KOPT-K1 (cell line): Measurements from ENCODE around the gene ALOX12.

Source experiments
- H3K27ac ChIP-seq: fragments of 200-600 bp; sonication (generic); 2 replicates; pipeline ENCODE4 v1.5.1; 2016; ENCODE audit warnings: antibody characterized with exemption, mild to moderate bottlenecking, low read depth, low read length; ENCODE audit not compliant: poor library complexity, severe bottlenecking
- H3K36me3 ChIP-seq: fragments of 200-600 bp; sonication (generic); 2 replicates; pipeline ENCODE4 v1.5.1; 2017; ENCODE audit warnings: antibody characterized with exemption, mild to moderate bottlenecking, low read length, moderate library complexity; ENCODE audit not compliant: insufficient read depth
- H3K9me3 ChIP-seq: fragments of 200-600 bp; sonication (generic); 2 replicates; pipeline ENCODE4 v1.5.1; 2017; ENCODE audit warnings: antibody characterized with exemption, low read length, mild to moderate bottlenecking; ENCODE audit not compliant: insufficient read depth, poor library complexity, severe bottlenecking

ALOX12 gene

DNA sequence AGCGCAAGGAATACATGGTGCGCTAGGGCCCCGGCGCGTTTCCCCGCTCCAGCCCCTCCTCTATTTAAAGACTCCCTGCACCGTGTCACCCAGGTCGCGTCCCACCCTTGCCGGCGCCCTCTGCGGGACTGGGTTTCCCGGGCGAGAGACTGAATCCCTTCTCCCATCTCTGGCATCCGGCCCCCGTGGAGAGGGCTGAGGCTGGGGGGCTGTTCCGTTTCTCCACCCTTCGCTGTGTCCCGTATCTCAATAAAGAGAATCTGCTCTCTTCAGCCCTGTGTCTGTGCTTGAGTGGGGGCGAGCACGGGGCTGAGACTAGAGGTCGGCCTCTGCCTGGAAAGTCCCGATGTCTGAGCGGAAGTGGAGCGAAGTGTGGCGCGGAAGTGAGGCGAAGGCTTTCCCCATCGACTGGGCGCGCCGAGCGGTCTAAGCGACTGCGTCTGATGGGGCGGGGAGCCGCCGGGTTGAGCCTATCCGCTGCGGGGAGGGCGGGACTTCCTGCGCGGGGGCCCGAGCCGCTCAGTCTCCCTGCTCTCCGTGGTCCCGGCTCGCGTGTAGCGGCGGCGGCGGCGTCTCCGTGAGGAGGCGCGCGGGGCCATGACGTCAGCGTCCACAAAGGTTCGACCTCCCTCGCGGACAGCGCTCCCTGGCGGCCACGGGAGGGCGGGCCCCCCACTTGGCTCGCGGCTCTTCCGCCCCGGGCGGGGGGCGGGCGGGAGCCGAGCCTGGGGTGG is 18.6 kb downstream of the ALOX12 start:
- Histone ChIP-seq H3K9me3 (no peaks in the 10 kb centered on the region), H3K36me3 (peaks cover 15% of the 10 kb centered on the region; the same call in 1 of the 2 replicates), H3K27ac (peak overlapping the region; percentile 92)

DNA sequence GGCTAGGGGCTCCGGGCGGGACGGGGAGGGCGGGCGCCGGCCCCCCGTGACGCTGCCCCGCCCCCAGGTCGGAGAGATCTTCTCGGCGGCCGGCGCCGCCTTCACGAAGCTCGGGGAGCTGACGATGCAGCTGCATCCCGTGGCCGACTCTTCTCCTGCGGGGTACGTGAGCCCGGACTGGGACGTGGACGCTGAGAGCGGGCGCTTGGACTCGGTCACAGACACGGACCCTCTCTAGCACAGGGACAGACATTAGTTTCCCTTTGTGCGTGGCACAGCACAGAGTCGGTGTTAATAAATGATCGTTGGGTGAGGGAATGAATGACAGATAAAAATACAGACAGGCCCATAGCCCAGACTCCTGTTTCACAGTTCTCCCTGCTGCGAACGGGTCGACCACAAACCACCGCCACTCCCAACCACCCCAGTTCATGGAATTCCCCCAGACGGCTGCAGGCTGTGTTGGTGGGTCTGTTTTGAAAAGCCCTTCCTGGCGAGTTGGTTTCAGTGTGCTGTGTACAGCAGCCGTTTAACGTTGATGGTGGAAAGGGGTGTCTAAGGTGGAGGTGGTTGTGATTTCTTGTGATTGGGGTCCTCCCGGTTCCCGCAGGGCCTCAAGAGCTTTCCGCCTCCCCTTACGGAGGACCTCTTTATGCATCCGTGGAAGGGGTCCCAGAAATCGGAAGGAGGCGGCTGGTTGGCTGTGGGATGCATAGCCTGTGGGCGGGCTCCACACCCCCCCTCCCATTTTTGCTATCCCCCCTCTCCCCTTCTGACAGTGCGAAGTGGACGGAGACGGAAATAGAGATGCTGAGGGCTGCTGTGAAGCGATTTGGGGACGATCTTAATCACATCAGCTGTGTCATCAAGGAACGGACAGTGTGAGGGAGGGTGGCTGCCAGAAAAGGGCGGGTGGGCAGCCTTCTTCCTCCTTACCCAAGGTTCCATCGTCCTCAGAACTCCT is 19.4 kb downstream of the ALOX12 start:
- H3K27ac ChIP-seq, result peak overlapping the region; percentile 92
- H3K9me3 ChIP-seq, result no peaks in the 10 kb centered on the region
- 0 out of 2 replicates have a peak, but pooled peaks cover 9% of the 10 kb centered on the region for H3K36me3 ChIP-seq

DNA sequence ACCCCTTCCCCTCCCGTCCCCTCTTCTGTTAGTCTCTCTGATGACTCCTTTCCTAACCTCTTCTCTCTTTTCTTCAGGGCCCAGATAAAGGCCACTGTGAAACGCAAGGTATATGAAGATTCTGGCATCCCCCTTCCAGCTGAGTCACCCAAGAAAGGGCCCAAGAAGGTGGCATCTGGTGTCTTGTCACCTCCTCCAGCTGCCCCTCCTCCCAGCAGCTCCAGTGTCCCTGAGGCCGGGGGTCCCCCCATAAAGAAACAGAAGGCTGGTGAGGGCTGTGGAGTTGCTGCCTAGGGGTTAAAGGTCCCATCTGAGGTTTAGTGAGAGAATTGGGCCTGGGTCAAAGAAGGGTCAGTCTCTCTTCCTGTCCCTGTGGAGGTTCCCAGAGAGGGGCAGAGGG is 20.6 kb downstream of the ALOX12 start:
- Histone ChIP-seq H3K36me3 (0 out of 2 replicates have a peak, but pooled peaks cover 9% of the 10 kb centered on the region), H3K9me3 (no peaks in the 10 kb centered on the region), H3K27ac (peak overlapping the region; percentile 92)

DNA sequence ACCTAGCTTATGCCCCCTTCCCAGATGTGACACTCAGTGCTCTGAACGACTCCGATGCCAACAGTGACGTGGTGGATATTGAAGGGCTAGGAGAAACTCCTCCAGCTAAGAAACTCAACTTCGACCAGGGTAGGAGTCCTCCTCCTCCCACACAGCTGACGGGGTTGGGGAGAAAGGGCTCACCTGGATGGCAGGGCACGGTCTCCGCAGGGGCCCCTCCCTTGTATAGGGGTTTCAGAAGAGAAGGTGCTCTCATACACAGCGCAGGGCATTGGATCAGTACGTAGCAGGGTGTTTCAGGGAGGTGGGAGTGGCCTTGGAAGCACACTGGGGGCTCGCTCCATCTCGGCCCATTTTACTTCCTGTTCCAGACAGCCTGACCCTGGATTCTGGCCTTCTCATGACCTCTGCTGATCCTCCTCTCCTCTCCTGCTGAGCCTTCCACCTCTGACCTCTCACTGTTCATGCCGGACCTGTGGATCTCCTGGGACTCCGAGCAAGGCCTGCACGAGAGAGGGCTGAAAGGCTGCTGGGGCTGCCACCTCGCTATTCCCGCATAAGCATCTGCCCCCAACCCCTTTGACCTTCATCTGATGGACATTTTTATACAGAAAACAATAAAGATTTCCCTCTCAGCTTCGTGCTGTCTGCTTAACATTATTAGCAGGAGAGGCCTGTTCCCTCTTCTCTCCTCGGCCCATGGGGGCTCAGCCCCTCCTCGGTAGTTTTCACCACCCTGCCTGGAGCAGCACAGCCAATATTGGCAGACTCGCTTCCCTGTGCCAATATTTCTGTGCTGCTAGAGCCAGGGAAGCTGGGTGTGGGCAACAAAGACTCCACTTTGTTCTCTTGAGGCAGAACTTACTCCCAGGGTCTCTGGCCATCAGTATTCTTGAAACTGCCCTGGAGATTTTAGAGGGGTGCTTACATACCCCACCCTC is 21.3 kb downstream of the ALOX12 start:
- Histone ChIP-seq H3K27ac (peak overlapping the region; percentile 92), H3K36me3 (0 out of 2 replicates have a peak, but pooled peaks cover 9% of the 10 kb centered on the region)

DNA sequence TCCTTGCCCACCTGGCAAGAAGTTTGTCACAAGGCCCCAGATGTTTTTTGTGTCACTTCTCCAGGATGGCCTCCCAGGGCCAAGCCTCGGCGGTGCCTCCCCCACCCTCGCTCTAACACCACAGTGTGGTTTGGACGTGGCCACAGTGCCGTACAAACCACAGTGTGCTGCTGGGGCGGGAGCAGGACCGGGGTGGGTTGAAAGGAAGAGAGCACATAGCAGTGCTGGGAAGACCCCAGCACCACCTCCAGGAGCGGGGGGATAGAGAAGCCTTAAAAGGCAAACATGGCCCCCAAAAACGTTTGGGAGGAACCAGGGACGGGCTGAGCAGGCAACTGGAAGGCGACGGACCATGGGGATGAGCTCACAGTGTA is 22.0 kb downstream of the ALOX12 start:
- Histone ChIP-seq H3K36me3 (0 out of 2 replicates have a peak, but pooled peaks cover 9% of the 10 kb centered on the region), H3K9me3 (no peaks in the 10 kb centered on the region), H3K27ac (peak overlapping the region; percentile 52)

More for the DNA sequence above, 21.3 kb downstream of the ALOX12 start:
- H3K9me3 ChIP-seq, result no peaks in the 10 kb centered on the region

DNA sequence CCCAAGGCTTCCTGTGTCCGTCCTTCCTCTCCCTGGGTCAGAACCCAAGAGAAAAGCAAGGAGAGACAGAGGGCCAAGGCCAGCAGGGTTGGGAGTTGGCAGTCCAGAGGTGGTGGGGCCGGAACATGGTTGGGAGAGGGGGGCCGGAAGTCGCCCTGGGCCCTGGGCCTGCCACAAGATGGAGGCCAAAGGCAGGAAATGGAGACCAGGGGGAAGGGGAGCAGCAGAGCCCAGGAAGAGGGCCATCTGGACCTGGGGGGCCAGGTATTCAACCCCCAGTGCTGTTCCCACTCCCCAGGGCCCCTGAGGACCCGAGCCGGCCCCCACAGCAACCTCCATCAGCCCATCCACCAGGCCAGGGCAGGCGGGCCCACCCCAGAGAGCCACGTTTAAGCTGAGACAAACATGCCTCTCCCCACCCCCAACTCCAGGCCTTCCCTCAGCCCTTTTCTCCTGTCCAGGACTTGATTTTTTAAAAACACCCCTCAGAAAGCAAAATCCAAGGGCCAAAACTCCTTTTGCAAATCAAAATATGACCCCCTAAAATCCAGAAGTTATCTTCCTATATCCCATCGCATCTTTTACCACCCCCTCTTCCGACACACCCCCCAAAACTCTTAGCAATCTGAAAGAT is 22.6 kb downstream of the ALOX12 start:
- Histone ChIP-seq H3K9me3 (no peaks in the 10 kb centered on the region), H3K36me3 (0 out of 2 replicates have a peak, but pooled peaks cover 9% of the 10 kb centered on the region), H3K27ac (peak overlapping the region; percentile 52)

DNA sequence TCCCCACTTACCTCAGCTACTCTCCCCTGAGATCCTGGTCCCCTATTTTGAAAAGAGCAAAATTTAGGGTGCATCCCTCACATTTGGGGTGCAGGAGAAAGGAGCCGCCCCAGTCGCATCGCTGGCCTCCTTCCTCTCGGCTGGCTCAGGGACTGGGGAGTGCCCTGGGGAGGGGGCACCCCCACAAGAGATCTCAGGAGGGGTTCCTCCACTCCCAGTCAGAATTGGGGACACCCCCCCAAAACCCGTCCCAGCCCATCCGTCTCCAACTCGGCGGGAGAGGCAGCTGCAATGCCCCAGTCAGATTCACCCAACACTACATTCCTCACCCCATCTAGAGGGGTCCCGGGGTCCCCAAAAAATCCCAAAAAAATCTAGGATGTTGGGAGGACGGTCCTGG is 23.5 kb downstream of the ALOX12 start:
- no peak overlapping the region for H3K27ac ChIP-seq
- no peaks in the 10 kb centered on the region for H3K9me3 ChIP-seq
- 0 out of 2 replicates have a peak, but pooled peaks cover 9% of the 10 kb centered on the region for H3K36me3 ChIP-seq

DNA sequence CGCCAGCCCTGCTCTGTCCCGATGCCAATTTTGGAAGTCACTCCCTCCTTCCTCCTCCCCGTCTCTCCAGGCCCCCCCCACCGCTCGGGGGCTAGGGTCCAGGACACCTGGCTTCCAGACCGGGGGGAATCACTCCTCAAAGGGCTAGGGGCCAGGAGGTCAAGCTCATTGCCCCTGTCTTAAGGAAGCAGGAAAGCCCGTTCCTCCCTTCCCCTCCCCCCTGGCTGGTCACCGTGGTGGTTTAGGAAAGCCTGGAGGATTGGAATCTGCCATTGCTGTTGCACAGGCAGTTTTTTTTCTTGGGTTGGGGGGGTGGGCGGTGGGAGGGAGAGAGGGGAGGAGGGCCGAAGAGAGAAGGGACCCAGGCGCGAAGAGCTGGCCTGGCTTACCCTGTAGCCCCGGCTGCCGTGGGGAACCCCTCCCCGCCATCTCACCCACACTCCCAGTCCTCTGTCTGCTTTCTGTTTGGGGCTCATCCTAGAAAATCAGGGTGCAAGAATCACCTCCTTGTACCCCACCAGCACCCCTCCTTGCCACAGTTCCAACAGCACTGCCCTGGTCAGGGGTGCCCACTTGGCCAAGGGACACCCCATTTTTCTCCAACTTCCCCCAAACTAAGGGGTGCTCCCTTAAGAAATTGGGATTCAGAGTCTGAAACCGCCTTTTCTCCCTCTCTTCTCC is 24.1 kb downstream of the ALOX12 start:
- Histone ChIP-seq H3K9me3 (no peaks in the 10 kb centered on the region), H3K27ac (no peak overlapping the region), H3K36me3 (0 out of 2 replicates have a peak, but pooled peaks cover 9% of the 10 kb centered on the region)

DNA sequence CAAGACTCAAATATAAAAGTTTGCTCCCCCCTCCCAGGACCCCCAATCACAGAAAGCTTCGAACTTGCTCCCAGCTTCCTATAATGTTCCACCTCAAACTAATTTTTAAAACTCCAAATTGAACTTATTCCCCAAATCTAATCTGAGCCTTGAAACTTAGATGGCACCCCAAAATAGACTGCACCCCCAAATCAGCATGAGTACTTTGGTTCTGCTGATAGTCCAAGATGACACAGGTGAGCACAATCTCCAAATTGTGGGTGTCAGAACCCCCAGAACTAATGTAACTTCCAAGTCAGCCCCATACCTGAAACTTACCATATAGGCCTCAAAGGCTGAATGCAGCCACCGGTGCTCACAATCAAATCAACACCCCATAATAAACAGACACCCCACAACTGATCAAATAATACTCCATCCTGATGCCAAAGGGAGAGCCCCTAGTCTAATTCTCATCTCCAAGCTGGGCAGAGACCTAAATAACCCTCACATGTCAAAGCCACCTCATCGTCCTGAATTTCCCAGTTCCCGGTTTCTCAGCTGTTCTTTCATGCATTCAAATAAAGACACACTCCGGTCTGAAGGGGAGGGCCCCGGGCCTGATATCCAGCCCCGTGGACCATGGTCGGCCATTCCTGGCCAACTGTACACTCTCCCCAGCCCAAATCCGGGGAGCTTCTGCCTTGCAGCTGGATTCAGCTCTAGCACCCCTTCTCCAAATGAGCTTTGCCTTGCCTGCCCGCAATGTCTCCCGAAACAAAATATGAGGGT is 25.2 kb downstream of the ALOX12 start:
- Histone ChIP-seq H3K36me3 (0 out of 2 replicates have a peak, but pooled peaks cover 9% of the 10 kb centered on the region), H3K27ac (no peak overlapping the region), H3K9me3 (no peaks in the 10 kb centered on the region)

DNA sequence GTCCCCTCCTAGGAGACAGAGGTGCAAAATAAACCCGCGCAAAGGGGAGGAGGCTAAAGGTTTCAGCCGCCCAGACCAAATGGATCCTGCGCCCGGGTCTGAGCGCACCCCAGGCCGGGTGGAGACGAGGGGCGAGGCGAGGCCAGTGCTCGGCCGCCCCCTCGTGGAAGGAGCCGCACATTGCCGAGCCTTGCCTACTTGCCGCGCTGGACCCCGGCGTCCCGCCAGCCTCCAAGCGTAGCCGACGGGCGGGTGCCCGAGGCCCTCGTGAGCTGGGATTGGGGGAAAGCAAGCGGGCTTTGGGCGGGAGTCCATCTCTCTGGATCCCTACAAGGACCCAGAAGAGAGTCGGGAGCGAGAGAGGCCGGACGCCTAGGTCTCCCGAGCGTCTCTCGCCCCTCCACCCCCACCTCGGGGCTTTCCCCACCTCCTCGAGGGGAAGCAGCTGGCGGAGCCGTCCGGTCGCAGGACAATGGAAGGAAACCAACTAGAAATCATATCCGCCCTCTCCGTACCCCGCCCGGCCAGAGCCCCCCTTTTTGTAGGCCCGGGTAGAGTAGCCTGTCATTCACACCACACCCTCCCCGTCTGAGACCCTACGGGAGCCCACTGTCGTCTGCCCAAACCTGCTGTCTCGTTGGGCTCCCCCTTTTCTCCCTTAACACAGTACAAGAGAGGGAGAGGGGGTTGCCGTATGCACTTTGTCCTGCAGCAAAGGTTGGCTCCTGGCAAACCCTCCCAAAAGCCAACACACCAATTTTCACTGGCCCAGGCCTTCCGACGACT is 26.3 kb downstream of the ALOX12 start:
- H3K9me3 ChIP-seq, result no peaks in the 10 kb centered on the region
- H3K27ac ChIP-seq, result no peak overlapping the region
- 0 out of 2 replicates have a peak, but pooled peaks cover 1% of the 10 kb centered on the region for H3K36me3 ChIP-seq

DNA sequence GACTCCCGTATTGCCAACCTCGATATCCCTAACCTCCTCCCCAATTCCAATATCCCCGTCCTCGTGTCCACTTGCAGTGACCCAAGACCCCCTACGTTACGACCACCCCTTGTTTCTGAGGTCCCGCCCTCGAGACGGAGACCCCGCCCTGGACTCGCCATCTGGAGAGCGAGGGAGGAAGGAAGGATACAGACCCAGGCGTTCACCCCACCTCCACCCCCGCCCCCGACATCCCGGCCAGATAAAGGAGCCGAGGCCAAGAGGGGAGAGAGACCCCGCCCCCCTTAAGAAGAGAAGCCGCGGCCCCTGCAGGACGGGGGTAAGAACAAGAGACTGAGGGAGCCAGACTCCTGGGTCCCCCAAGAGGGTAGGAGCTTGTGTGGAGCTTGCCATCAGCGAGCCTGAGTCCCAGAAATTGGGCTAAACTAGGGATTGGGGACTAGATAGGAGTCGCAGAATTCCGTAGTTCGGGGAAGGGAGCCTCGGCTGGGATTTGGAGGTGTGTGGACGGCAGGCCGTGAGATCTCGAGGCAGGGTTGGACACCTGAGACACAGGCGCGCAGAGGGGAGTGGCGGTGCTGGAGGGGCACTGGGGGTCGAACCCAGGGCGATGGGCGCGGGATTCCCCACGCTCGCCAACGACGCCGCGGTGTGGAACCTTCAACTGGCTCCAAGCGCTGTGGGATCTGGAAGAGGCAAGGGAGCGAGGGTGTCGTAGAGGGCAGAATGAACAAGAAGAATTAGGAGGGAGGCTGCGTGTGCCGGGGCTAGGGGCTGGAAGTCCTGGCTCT is 27.1 kb downstream of the ALOX12 start, which contains the start of gene BCL6B:
Gene BCL6B (plus strand): TSS at position 270 of the 791 bp plus-strand sequence. CDS start 622 bp downstream, outside the sequence.
- Histone ChIP-seq H3K27ac (peak within 1 kb of the TSS; percentile 8), H3K36me3 (no peaks in the 10 kb centered on the region), H3K9me3 (no peaks in the 10 kb centered on the region)
